GM18873 (cell line): ENCODE measurements around the gene DYNC2LI1.

ENCODE experiments used
- ATAC-seq: cut with Tn5 transposase; IDR thresholded peaks from one replicate; pipeline ENCODE4 v1.9.1; 2021; ENCODE audit warnings: mild to moderate bottlenecking, moderate library complexity, moderate number of reproducible peaks; ENCODE audit not compliant: unreplicated experiment, low FRiP score

Gene DYNC2LI1

GRCh38 chr2:43759195-43759594 is 14.6 kb upstream of the DYNC2LI1 start:
- no peak for ATAC-seq

- ATAC-seq: no peak
Measured at GRCh38 chr2:43762286-43762685, 11.6 kb upstream of the DYNC2LI1 start.

- no peak for ATAC-seq
Measured at GRCh38 chr2:43763091-43763490, 10.7 kb upstream of the DYNC2LI1 start.

GRCh38 chr2:43764086-43764705 is 9.6 kb upstream of the DYNC2LI1 start:
- ATAC-seq: no peak

- ATAC-seq: no peak
Measured at GRCh38 chr2:43766006-43766405, 7.8 kb upstream of the DYNC2LI1 start.

- ATAC-seq: no peak
Measured at GRCh38 chr2:43774617-43775016, 778 bp downstream of the DYNC2LI1 start.

GRCh38 chr2:43776324-43776723 is 2.5 kb downstream of the DYNC2LI1 start:
- ATAC-seq: no peak

- ATAC-seq: no peak
Measured at GRCh38 chr2:43777306-43777926, 3.6 kb downstream of the DYNC2LI1 start.

GRCh38 chr2:43778233-43778632 is 4.4 kb downstream of the DYNC2LI1 start:
- ATAC-seq: no peak

- ATAC-seq: no peak
Measured at GRCh38 chr2:43787895-43788294, 14.1 kb downstream of the DYNC2LI1 start.

GRCh38 chr2:43788646-43789045 is 14.8 kb downstream of the DYNC2LI1 start:
- no peak for ATAC-seq

GRCh38 chr2:43790147-43790546 is 16.3 kb downstream of the DYNC2LI1 start:
- ATAC-seq: no peak

- no peak for ATAC-seq
Measured at GRCh38 chr2:43791035-43791765, 17.4 kb downstream of the DYNC2LI1 start.

- no peak for ATAC-seq
Measured at GRCh38 chr2:43792653-43793052, 18.8 kb downstream of the DYNC2LI1 start.

GRCh38 chr2:43794956-43795355 is 21.1 kb downstream of the DYNC2LI1 start:
- no peak for ATAC-seq

- no peak for ATAC-seq
Measured at GRCh38 chr2:43796206-43796605, 22.4 kb downstream of the DYNC2LI1 start.

- no peak for ATAC-seq
Measured at GRCh38 chr2:43798300-43798699, 24.5 kb downstream of the DYNC2LI1 start.

- ATAC-seq: no peak
Measured at GRCh38 chr2:43800894-43801293, 27.1 kb downstream of the DYNC2LI1 start.

- no peak for ATAC-seq
Measured at GRCh38 chr2:43802135-43802534, 28.3 kb downstream of the DYNC2LI1 start.

- ATAC-seq: no peak
Measured at GRCh38 chr2:43803113-43803512, 29.3 kb downstream of the DYNC2LI1 start.

- no peak for ATAC-seq
Measured at GRCh38 chr2:43806719-43807031, 32.8 kb downstream of the DYNC2LI1 start.

- no peak for ATAC-seq
Measured at GRCh38 chr2:43810452-43810851, 36.6 kb downstream of the DYNC2LI1 start.
